Measurements from ENCODE around the gene SCN1B. TPM values are rescaled to one million over a fixed set of nuclear protein-coding genes. Genes with fewer than 3 reads are reported as not detected.

SCN1B gene
- total RNA-seq, 2 experiments from 2014 or later, result 1.4 to 2.3 TPM

DNA sequence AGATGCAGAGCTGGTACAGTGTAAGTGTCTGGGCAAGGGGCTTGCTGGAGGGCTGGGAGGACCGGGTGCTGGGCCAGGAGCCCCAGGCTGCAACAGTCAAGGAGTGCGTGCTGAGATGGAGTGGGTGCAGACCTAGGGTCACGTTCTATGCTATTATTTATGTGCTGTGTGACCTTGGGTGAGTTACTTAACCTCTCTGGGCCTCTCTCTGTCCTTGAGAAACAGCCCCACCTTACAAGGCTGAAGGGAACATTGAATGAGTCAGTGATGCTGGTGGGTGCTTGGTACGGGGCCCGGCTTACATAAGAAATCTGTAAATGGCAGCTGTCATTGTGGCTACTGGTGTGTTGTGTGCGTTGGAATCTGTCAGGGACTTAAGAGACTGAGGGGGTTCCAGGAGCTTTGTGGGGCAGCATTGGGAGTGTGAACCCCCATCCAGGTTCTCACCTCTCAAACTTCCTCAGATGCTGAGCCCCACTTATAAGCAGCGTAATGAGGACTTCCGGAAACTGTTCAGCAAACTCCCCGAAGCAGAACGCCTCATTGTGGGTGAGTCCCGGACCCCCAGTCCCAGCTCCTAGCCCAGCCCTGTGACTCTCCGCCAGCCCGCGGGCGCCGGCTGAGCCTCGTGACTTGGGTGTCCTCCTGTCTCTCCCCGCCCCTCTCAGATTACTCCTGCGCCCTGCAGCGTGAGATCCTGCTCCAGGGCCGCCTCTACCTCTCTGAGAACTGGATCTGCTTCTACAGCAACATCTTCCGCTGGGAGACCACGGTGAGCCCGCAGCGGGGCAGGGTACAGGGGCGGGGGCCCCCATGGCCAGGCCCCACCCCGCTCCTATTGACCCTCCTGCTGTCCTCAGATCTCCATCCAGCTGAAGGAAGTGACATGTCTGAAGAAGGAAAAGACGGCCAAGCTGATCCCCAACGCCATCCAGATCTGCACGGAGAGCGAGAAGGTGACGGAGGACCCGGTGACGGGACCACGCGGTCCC is 20.6 kb upstream of the SCN1B start:
- Histone ChIP-seq H3K9me3 (ENCODE audit: control insufficient read depth in 1 of 2, insufficient read depth in 1 of 2, low read length in 2 of 2) (no peaks in the 10 kb centered on the region), H3K4me3 (ENCODE audit: low read length) (no peak overlapping the region), H3K27ac (ENCODE audit: low read depth in 1 of 2, low read length in 2 of 2) (peak overlapping the region in 1 of 2 donors; percentile 25), H3K27me3 (ENCODE audit: control insufficient read depth in 1 of 2, insufficient read depth in 2 of 2, low read length in 2 of 2) (no peaks in the 10 kb centered on the region), H3K4me1 (ENCODE audit: insufficient read depth, low read length) (peaks cover 74% of the 10 kb centered on the region), H3K36me3 (ENCODE audit: insufficient read depth, low read length) (peaks cover 61% of the 10 kb centered on the region)
- Mint-ChIP-seq H3K4me1 (ENCODE audit: low read depth) (peaks cover 67% of the 10 kb centered on the region), H3K9me3 (no peaks in the 10 kb centered on the region), H3K36me3 (ENCODE audit: low read depth) (peaks cover 72% of the 10 kb centered on the region), H3K27me3 (no peaks in the 10 kb centered on the region), H3K4me3 (no peak overlapping the region), H3K27ac (peak overlapping the region; percentile 91)
- POLR2A ChIA-PET, result interaction anchor here (11.9 kb wide), 1 partner anchor 10 kb away, joined by 205 read pairs; the partner anchor contains the start of gene GRAMD1A
- DNase-seq (no peak), ATAC-seq (ENCODE audit: poor library complexity) (no peak)
- CTCF ChIA-PET, result no interaction called here
- no peak for TF ChIP-seq CTCF (IDR thresholded peaks at IDR 0.05)
- intact Hi-C loops (cut with DNase I, micrococcal nuclease), result loop anchor here (5.0 to 10.0 kb wide), 4 partner anchors 152 to 335 kb away; partner anchors contain the start of genes SCGB2B2 (in 1 of the 2), ZNF181 (in 1 of the 2) and ZNF302 (in 1 of the 2)

DNA sequence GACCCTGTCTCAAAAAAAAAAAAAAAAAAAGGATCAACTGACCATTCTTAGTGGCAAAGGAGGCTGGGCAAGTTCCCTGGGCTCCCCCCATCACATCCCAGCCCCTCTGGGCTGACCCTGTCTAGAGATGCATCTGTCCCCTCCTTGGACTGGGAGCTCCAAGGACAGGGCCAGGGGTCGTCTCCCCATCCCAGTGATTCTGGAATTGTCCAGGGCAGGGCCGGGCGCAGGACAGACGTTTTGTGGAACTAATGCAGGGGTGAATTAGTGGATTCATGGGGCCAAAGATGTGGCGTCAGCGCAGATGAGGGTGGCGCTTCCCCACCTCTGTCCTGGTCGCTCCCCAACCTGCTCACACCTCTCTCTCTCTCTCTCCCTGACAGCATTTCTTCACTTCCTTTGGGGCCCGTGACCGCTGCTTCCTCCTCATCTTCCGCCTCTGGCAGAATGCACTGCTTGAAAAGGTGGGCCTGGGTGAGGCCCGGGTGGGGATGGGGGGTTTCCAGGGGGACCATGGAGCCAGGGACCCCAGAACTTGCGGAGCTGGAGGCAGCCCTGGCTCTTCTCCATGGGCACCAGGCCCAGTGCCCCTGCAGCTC is 19.1 kb upstream of the SCN1B start:
- no peaks in the 10 kb centered on the region for H3K27me3 Mint-ChIP-seq
- ATAC-seq (ENCODE audit: poor library complexity), result no peak
- H3K4me1 Mint-ChIP-seq (ENCODE audit: low read depth), result peaks cover 75% of the 10 kb centered on the region
- intact Hi-C loops (cut with DNase I, micrococcal nuclease), result loop anchor here in 1 of 2 experiments (5.0 kb wide), 3 partner anchors 154 to 279 kb away; partner anchors contain the start of gene ZNF181
- peaks cover 74% of the 10 kb centered on the region for H3K36me3 Mint-ChIP-seq (ENCODE audit: low read depth)
- no peaks in the 10 kb centered on the region for H3K9me3 Mint-ChIP-seq
- peaks cover 61% of the 10 kb centered on the region for H3K36me3 ChIP-seq (ENCODE audit: insufficient read depth, low read length)
- POLR2A ChIA-PET, result interaction anchor here (1.0 to 11.9 kb wide), 2 partner anchors 12 to 37 kb away, joined by 4 to 205 read pairs; partner anchors contain the start of gene GRAMD1A
- H3K4me3 ChIP-seq (ENCODE audit: low read length), result no peak overlapping the region
- peak overlapping the region; percentile 18 to 62 for H3K27ac ChIP-seq (ENCODE audit: low read depth in 1 of 2, low read length in 2 of 2)
- H3K27ac Mint-ChIP-seq, result peak overlapping the region; percentile 91
- peak overlapping the region; percentile 45 for H3K4me3 Mint-ChIP-seq
- peak in 4 of 14 experiments; percentile 35 to 79 (median 52) for DNase-seq
- peaks cover 77% of the 10 kb centered on the region for H3K4me1 ChIP-seq (ENCODE audit: insufficient read depth, low read length)
- no peaks in the 10 kb centered on the region for H3K9me3 ChIP-seq (ENCODE audit: control insufficient read depth in 1 of 2, insufficient read depth in 1 of 2, low read length in 2 of 2)
- no peaks in the 10 kb centered on the region for H3K27me3 ChIP-seq (ENCODE audit: control insufficient read depth in 1 of 2, insufficient read depth in 2 of 2, low read length in 2 of 2)
- no peak for TF ChIP-seq CTCF (IDR thresholded peaks at IDR 0.05)
- CTCF ChIA-PET, result no interaction called here
